Neural progenitor cell (in vitro differentiated cells): ENCODE results near the gene ADCY2. TPM values are rescaled to one million over a fixed set of nuclear protein-coding genes. Genes with fewer than 3 reads are reported as not detected.

Source experiments
- DNase-seq: peaks from one replicate; pipeline ENCODE4 v3.0.0-alpha.2; 2016; ENCODE audit warnings: low spot score
- H2AFZ ChIP-seq: fragments of 200-600 bp; sonication (generic); replicated peaks from 2 replicates; pipeline ENCODE4 v1.6.1; 2016; ENCODE audit warnings: antibody characterized with exemption
- H3F3A ChIP-seq: fragments of 200-600 bp; sonication (generic); 2 replicates; pipeline ENCODE4 v1.6.1; 2016; ENCODE audit warnings: antibody characterized with exemption, low read depth
- H3K27ac ChIP-seq: fragments of 200-600 bp; sonication (generic); 2 replicates; pipeline ENCODE4 v1.5.1; 2016; ENCODE audit warnings: mild to moderate bottlenecking
- H3K27me3 ChIP-seq: fragments of 200-600 bp; sonication (generic); 2 replicates; pipeline ENCODE4 v1.6.1; 2016; ENCODE audit warnings: mild to moderate bottlenecking, moderate library complexity
- H3K36me3 ChIP-seq: fragments of 200-600 bp; sonication (generic); 2 replicates; pipeline ENCODE4 v1.5.1; 2016
- H3K4me1 ChIP-seq: fragments of 200-600 bp; sonication (generic); 2 replicates; pipeline ENCODE4 v1.6.1; 2016; ENCODE audit warnings: mixed run types
- H3K4me2 ChIP-seq: fragments of 200-600 bp; sonication (generic); 2 replicates; pipeline ENCODE4 v1.6.1; 2016
- H3K4me3 ChIP-seq: fragments of 200-600 bp; sonication (generic); 2 replicates; pipeline ENCODE4 v1.5.1; 2016
- H3K79me2 ChIP-seq: fragments of 200-600 bp; sonication (generic); 2 replicates; pipeline ENCODE4 v1.6.1; 2016; ENCODE audit warnings: low read depth
- H3K9ac ChIP-seq: fragments of 200-600 bp; sonication (generic); 2 replicates; pipeline ENCODE4 v1.6.1; 2016
- H3K9me3 ChIP-seq: fragments of 200-600 bp; sonication (generic); 2 replicates; pipeline ENCODE4 v1.5.1; 2016; ENCODE audit warnings: low read depth
- H4K20me1 ChIP-seq: fragments of 200-600 bp; sonication (generic); 2 replicates; pipeline ENCODE4 v1.6.1; 2016; ENCODE audit warnings: low read depth
- H3K27ac Mint-ChIP-seq: 3 replicates; pipeline ENCODE4 v1.8.0; 2021; ENCODE audit warnings: mixed read lengths
- H3K27me3 Mint-ChIP-seq: 2 replicates; pipeline ENCODE4 v1.8.0; 2022; ENCODE audit warnings: low read depth, mild to moderate bottlenecking, inconsistent platforms, moderate library complexity, mixed read lengths; ENCODE audit not compliant: insufficient read depth
- H3K36me3 Mint-ChIP-seq: 3 replicates; pipeline ENCODE4 v1.8.0; 2021; ENCODE audit warnings: mixed read lengths
- H3K4me1 Mint-ChIP-seq: 3 replicates; pipeline ENCODE4 v1.8.0; 2021; ENCODE audit warnings: mixed read lengths
- H3K4me3 Mint-ChIP-seq: 3 replicates; pipeline ENCODE4 v1.8.0; 2021; ENCODE audit warnings: mild to moderate bottlenecking, moderate library complexity, mixed read lengths
- H3K9me3 Mint-ChIP-seq: 3 replicates; pipeline ENCODE4 v1.8.0; 2020; ENCODE audit warnings: mixed read lengths
- EZH2 ChIP-seq: fragments of 200-600 bp; sonication (generic); IDR thresholded peaks from 2 replicates; pipeline ENCODE4 v1.6.1; 2017; ENCODE audit warnings: antibody characterized with exemption, mild to moderate bottlenecking, moderate library complexity
- EZH2phosphoT487 ChIP-seq: fragments of 200-600 bp; sonication (generic); IDR thresholded peaks from 2 replicates; pipeline ENCODE4 v1.6.1; 2017; ENCODE audit warnings: antibody characterized with exemption
- total RNA-seq: library from RNA; depleted of rRNA; stranded (reverse); fragments of >200 nt; gene quantifications from 2 replicates; pipeline ENCODE4 v1.2.3, GENCODE V29; 2015; ENCODE audit warnings: low replicate concordance
- TF ChIP-seq, protein P1 (sequence below): fragments of 200-600 bp; sonication (generic); IDR thresholded peaks from 2 replicates; pipeline ENCODE4 v1.5.1; 2017; ENCODE audit warnings: antibody characterized with exemption, mild to moderate bottlenecking

The ADCY2 gene
- total RNA-seq, 1 donor from 2014 or later, result 1.2 TPM

DNA sequence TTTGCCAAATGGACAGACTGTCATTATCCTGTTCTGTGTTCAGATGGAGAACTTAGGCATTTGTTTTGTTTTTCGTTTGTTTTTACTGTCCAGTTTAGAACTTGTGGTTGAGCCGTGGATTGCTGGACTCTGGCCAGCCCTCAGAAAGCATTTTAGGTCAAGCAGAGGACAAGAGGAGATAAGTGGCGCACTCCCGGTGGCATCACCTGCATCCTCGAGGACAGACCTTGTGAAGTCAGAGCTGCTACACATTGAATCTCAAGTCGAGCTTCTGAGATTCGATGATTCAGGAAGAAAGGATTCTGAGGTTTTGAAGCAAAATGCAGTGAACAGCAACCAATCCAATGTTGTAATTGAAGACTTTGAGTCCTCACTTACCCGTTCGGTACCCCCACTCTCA lies 481.9 kb downstream of the ADCY2 start:
- no peaks in the 10 kb centered on the region for H3K9me3 Mint-ChIP-seq
- peaks cover 8% of the 10 kb centered on the region for H4K20me1 ChIP-seq
- TF ChIP-seq EZH2phosphoT487, result no peak
- no peak for TF ChIP-seq EZH2
- TF ChIP-seq, protein P1, sequence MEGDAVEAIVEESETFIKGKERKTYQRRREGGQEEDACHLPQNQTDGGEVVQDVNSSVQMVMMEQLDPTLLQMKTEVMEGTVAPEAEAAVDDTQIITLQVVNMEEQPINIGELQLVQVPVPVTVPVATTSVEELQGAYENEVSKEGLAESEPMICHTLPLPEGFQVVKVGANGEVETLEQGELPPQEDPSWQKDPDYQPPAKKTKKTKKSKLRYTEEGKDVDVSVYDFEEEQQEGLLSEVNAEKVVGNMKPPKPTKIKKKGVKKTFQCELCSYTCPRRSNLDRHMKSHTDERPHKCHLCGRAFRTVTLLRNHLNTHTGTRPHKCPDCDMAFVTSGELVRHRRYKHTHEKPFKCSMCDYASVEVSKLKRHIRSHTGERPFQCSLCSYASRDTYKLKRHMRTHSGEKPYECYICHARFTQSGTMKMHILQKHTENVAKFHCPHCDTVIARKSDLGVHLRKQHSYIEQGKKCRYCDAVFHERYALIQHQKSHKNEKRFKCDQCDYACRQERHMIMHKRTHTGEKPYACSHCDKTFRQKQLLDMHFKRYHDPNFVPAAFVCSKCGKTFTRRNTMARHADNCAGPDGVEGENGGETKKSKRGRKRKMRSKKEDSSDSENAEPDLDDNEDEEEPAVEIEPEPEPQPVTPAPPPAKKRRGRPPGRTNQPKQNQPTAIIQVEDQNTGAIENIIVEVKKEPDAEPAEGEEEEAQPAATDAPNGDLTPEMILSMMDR, result no peak

DNA sequence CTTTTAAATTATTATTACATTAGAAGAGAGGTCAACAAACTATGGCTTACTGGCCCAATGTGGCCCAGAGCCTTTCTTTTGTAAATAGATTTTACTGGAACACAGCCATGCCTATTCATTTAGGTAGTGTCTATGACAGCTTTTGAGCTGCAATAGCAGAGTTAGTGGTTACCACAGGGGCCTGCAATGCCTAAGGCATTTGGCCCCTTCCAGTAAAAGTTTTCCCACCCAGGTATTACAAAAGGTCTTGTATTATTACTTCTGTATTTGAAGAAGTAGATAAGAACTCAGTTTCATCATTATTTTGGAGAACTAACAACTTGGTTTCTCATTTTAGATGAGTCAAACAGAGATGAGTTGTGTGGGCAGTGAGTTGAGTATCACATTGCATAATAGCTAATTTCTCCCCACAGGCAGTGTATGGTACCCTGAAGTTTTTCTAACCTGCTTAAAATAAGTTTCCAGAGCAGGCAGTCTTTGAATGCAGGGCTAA lies 482.5 kb downstream of the ADCY2 start:
- Histone ChIP-seq H3K4me2 (no peak overlapping the region), H3K36me3 (peaks cover 17% of the 10 kb centered on the region), H3K27me3 (no peaks in the 10 kb centered on the region), H3K4me1 (no peaks in the 10 kb centered on the region), H3F3A (no peaks in the 10 kb centered on the region), H3K4me3 (no peak overlapping the region), H3K79me2 (peaks cover 30% of the 10 kb centered on the region), H4K20me1 (peaks cover 8% of the 10 kb centered on the region), H3K9me3 (no peaks in the 10 kb centered on the region), H3K27ac (no peak overlapping the region), H3K9ac (no peak overlapping the region), H2AFZ (no peak overlapping the region)
- Mint-ChIP-seq H3K4me1 (no peaks in the 10 kb centered on the region), H3K36me3 (peaks cover 33% of the 10 kb centered on the region), H3K4me3 (no peak overlapping the region), H3K27me3 (no peaks in the 10 kb centered on the region), H3K9me3 (no peaks in the 10 kb centered on the region), H3K27ac (no peak overlapping the region)
- DNase-seq, result no peak
- TF ChIP-seq EZH2 (no peak), EZH2phosphoT487 (no peak)
- TF ChIP-seq, protein P1, result no peak

More for the DNA sequence above, 481.9 kb downstream of the ADCY2 start:
- no peak overlapping the region for H3K4me2 ChIP-seq
- H3K79me2 ChIP-seq, result peaks cover 36% of the 10 kb centered on the region
- peaks cover under 1% of the 10 kb centered on the region for H3K27me3 Mint-ChIP-seq
- no peaks in the 10 kb centered on the region for H3K4me1 Mint-ChIP-seq
- no peaks in the 10 kb centered on the region for H3K27me3 ChIP-seq
- peaks cover 28% of the 10 kb centered on the region for H3K36me3 Mint-ChIP-seq
- no peak for DNase-seq
- no peak overlapping the region for H3K4me3 Mint-ChIP-seq
- H3K27ac Mint-ChIP-seq, result no peak overlapping the region
- H3K4me1 ChIP-seq, result no peaks in the 10 kb centered on the region
- no peak overlapping the region for H3K4me3 ChIP-seq
- H3K9me3 ChIP-seq, result no peaks in the 10 kb centered on the region
- no peak overlapping the region for H2AFZ ChIP-seq
- H3K36me3 ChIP-seq, result peaks cover 17% of the 10 kb centered on the region
- no peak overlapping the region for H3K27ac ChIP-seq
- no peak overlapping the region for H3K9ac ChIP-seq
- no peaks in the 10 kb centered on the region for H3F3A ChIP-seq
